ENCODE data around the gene CYS1.
"Not testable (repeated sequence)": the region's sequence is repeated elsewhere in the genome, so short reads cannot be mapped to it uniquely, and the experiment has no call there.

Gene CYS1, protein sequence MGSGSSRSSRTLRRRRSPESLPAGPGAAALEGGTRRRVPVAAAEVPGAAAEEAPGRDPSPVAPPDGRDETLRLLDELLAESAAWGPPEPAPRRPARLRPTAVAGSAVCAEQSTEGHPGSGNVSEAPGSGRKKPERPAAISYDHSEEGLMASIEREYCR

DNA sequence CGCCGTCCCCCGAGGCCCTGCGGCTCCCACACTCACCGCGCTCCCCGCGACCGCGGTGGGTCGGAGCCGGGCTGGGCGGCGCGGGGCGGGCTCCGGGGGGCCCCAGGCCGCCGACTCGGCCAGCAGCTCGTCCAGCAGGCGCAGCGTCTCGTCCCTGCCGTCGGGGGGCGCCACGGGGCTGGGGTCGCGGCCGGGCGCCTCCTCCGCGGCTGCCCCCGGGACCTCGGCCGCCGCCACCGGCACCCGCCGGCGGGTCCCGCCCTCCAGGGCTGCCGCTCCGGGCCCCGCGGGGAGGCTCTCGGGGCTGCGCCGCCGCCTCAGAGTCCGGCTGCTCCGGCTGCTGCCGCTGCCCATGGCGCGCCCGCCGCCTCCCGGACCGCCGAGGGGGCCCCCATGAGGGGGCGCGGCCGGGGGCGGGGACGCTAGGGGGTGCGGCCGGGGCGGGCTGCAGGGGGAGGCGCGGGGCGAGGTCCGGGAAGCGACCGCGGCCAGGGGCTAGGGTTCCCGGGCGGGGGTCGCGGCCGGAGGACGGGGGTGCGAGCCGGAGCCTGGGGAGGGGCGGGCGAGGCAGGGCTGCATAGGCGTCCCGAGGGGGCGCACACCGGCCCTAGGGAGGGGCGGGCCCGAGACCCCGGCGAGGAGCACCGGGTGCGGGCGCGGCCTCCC is at the start of gene CYS1:
Gene CYS1 (minus strand): TSS at position 542 of the 666 bp plus-strand sequence. CDS start 188 bp downstream, at position 354.
- DNase-seq (ENCODE audit: low read depth in 2 of 2) = no peak

DNA sequence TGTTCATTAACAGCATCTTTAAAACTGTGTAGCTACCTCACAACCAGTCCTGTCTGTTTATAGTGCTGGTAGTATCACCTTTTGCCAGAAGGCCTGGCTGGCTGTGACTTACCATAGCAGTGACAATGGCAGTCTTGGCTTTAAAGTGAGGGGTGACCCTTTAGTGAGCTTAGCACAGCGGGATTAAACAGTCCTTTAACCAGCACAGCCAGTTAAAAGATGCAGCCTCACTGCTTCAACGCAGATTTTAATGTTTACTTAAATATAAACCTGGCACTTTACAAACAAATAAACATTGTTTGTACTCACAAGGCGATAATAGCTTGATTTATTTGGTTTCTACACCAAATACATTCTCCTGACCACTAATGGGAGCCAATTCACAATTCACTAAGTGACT is 49.3 kb upstream of the CYS1 start:
- DNase-seq (ENCODE audit: low read depth in 2 of 2) = no peak

DNA sequence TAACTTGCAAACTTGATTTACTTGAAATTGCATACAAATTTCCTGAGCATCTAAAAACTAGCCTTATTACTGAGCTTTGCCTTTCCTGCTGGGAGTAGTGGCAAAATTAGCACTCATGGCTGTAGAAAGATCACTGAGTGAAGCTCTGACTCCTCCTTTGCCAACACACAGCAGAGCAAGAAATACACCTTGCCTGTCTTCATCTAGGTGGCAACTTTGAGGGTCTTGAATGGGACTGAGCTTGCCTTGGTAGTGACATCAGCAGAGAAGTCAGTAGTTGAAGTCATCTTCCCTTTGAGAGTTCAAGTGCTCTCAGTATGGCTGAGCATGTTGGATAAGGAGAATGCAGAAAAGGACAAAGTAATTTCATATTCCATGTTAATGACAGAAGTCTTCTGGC is 48.2 kb upstream of the CYS1 start:
- DNase-seq (ENCODE audit: low read depth in 2 of 2) = no peak

DNA sequence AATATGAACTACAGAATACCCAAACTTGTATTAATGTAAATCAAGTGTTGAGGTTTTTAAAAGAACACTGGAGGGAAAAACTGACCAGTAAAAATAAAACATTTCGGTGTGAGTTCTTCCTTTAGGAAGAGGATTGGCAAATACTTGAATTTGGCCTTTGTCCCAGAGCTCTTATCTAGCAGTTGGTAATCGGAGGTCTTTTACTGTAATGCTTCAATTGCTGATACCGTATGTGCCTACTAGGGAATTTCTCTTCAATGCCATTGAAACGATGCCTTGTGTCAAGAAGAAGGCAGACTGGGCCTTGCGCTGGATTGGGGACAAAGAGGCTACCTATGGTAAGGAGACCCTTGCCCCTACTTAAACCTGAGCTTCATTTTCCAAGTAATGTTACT is 46.4 kb upstream of the CYS1 start:
- DNase-seq (ENCODE audit: low read depth in 2 of 2) = no peak

DNA sequence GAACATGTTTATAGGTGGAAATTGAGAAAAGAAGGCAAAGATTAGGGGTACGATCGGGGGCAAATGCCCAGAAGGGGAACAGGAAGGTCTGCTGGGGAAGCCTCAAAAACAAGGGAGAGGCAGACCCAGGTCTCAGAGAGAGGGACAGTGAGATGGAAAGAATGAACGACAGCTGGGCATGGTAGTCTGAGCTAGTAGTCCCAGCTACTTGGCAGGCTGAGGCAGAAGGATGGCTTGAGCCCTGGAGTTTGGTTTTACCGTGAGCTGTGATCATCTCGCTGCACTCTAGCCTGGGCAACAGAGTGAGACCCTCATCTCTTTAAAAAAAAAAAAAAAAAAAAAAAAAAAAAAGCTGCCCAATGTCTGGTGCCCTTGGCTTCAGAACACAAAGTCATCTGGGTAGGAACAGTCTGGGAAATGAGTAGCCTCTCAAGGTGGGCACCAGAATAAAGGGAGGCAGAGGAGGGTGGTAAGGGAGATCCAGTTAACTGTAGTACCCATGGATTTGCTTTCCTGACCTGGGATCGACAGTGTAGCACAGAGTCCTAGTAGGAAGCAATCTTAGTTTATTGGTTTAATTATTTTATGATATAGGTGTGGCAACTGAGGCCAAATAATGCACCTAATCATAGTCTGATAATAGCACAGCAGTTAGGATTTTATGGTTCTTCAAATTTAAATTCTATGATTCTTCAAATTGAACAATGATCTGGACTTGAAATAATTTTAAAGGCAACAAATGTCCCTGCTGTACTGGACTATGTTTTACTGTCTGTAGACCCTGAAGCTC is 45.8 kb upstream of the CYS1 start:
- DNase-seq (ENCODE audit: low read depth in 2 of 2) = no peak

DNA sequence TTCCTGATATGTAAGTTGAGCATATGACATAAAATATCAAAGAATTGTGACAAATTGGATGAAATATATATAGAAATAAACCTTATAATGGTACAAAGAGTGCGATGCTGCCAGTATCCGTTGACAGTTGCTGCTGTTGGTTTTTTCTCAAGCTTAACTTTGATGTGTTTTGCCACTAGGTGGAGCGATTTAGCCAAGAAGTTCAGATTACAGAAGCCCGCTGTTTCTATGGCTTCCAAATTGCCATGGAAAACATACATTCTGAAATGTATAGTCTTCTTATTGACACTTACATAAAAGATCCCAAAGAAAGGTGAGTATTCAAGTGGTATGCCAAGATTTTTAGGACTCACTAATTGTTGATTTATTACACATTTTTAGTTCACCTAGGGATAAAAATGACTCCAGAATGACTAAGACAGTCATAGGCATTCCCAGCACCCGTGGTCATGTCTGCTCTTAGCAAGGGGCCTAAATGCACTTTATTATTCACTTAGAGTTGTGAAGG is 44.4 kb upstream of the CYS1 start:
- DNase-seq (ENCODE audit: low read depth in 2 of 2) = no peak

DNA sequence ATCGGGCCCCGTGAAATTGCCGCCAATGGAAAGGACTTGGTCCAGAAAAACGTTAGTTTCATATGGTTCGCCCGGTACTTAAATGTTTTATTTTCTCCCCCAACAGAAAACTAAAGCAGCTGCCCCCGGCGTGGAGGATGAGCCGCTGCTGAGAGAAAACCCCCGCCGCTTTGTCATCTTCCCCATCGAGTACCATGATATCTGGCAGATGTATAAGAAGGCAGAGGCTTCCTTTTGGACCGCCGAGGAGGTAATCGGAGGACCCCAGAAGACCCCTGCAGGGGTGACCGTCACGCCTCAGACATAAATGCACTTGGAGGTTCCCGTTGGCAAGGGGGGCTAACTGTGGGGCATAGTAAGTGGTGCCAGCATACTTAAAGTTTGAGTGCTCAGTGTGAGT is 43.1 kb upstream of the CYS1 start:
- no peak for DNase-seq (ENCODE audit: low read depth in 2 of 2)

DNA sequence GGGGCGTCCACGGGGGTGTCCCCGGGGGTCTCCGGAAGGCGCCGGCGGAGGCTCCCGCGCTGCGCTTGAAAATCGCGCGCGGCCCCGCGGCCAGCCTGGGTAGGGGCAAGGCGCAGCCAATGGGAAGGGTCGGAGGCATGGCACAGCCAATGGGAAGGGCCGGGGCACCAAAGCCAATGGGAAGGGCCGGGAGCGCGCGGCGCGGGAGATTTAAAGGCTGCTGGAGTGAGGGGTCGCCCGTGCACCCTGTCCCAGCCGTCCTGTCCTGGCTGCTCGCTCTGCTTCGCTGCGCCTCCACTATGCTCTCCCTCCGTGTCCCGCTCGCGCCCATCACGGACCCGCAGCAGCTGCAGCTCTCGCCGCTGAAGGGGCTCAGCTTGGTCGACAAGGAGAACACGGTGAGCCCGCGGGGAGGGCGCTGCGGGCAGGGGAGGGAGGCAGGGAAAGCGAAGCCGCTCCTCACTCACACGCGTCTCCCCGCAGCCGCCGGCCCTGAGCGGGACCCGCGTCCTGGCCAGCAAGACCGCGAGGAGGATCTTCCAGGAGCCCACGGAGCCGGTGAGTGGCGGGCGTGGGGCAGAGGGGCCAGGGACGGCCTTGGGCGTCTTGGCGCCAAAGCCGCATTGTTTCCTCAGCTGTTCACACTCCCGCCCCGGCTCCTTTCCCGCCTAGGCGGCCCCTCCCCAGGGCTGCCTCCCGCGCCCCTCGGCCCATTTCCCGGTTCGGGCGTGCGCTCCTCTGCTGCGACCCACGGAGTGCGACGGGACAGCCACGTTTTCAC is 42.5 kb upstream of the CYS1 start, which contains the start of gene RRM2:
Gene RRM2 (plus strand): TSS at position 240 of the 781 bp plus-strand sequence. CDS start 60 bp downstream, at position 300.
- peak; percentile 80 to 81 for DNase-seq (ENCODE audit: low read depth in 2 of 2)

DNA sequence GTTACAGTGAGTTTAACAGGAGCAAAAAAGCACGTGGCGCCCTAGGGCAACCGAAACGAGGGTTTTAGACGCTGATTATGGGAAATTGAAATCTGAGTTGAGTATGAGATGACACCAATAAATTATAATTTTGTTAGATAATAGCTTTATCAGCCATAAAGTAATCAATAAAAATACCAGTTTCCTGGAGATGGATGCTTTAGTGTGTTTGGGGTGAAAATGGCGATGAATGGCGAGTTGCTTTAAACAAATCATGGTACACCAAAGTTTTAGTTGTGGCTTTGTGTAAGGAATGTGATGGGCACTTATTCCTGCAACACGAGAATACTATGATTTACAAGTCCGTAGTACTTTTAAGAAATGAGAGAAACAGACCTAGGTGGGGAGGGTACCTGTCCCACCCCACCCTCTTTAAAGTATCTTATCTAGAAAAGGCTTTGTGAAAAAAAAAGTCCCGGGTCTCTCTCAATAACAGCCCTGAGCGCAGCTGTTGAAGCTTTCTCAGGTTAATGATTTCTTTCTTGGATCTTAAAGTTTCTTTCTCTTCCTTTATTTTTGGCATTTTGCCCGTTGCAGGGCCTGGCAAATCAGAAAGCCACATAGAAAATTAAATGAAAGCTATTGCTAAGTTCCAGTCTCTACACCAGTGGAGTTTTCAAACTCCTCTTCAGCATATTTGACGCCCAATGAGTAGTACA is 40.8 kb upstream of the CYS1 start:
- DNase-seq (ENCODE audit: low read depth in 2 of 2) = no peak

DNA sequence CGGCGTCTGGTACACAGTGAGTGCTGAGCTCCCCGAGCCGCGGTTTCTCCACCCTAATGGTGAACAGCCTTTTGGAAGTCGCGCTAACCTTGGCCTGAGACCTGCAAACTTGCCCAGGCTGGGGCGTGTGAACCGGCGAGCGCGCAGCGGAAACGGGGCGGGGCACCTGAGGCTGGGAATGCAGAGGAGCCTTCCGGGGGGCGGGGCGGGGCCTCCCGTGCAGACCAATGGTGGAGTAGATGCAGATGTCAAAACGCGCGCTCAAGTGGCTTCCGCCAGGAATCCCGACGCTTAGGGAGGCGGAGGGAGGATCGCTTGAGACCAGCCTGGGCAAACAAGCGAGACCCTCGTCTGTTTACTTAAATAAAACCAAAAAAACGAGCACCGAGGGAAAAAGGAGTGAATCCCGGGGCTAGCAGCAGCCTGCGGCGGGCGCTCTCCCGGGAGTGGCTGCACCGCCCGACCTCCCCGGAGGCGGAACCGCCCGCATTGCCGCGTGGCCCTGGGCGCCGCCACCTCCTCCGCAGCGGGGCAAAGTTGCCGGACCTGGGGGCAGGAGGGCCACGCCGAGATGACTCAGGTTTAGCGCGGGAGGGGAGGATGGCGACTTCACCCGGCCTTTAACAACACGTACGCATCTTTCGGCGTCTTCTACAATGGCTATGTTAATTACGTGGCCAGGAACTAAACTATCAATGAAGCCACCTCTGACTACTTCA is 40.1 kb upstream of the CYS1 start:
- peak; percentile 85 to 93 for DNase-seq (ENCODE audit: low read depth in 2 of 2)

DNA sequence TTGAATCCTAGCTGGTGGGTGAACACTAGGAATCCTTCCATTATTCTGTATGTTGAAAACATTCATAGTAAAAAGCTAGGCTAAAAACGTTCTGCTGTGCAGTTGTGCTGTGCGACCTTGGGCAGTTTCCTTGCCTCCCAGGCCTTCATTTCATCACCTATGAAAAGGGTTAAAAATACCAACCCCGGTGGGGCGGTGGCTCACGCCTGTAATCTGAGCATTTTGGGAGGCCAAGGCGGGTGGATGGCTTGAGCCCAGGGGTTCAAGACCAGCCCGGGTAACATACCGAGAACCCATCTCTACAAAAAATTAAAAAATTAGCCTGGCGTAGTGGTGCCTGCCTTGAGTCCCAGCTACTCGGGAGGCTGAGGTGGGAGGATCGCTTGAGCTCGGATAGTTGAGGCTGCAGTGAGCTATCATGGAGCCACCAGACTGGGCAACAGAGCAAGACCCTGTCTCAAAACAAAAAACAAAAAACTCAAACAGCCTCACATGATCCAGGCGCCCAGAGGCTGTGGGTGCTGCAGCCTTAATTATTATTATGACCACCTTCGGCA is 39.5 kb upstream of the CYS1 start:
- no peak for DNase-seq (ENCODE audit: low read depth in 2 of 2)

DNA sequence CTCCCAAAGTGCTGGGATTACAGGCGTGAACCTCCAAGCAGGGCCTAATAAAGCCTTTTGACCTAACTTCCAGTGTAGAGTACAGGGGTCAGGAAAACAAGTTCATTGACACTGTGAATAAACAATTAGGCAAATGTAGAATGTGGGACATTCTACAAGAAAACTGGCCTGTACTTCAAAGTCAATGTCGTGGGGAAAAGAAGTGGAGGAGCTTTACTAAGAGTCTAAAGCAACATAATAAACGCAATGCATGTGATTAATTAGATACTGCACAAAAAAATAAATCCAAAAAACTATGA is 38.8 kb upstream of the CYS1 start:
- DNase-seq (ENCODE audit: low read depth in 2 of 2) = no peak

DNA sequence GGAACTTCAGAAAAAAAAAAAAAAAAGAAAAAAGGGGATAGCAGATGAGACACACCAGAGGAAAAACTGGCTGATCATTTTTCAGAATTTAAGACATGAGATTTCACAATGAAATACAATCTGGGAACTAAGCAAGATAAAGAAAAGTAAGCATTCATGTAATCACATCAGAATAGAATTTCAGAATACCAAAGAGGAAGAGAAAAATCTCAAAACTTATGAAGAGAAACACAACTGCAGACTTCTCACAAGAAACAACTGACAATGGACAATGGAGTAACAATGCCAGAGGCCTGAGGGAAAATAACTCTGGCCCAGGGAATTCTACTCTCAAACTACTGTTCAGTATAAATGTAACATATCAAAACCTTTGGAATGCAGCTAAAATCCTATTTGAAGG is 29.1 kb upstream of the CYS1 start:
- no peak for DNase-seq (ENCODE audit: low read depth in 2 of 2)

DNA sequence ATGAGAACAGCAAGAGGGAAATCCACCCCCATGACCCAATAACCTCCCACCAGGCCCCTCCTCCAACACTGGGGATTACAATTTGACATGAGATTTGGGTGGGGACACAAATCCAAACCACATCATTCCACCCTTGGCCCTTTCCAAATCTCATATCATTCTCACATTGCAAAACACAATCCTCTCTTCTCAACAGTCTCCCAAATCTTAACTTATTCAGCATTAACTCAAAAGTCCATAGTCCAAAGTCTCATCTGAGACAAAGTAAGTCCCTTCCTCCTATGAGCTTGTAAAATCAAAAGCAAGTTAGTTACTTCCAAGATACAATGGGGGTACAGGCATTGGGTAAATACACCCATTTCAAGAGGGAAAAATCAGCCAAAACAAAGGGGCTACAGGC is 24.7 kb upstream of the CYS1 start:
- not testable (repeated sequence) for DNase-seq (ENCODE audit: low read depth in 2 of 2)

DNA sequence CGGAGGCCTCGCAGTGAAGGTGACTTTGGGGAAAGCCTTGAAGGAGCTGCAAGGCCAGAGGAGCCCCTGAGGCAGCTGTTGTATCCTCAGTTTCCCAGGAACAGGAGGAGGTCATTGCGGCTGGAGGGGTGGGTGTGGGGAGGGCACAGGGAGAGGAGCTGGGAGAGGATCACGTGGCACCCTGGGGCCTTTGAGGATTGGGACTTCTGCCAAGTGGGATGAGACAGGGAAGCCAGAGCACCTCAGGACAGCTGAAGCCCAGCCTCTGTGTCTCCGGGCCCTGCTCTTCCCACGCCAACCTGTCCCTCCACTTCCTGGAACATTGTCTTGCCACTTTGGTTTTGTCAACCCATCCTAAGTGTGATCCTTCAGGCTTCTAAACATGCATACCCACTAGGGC is 23.0 kb upstream of the CYS1 start:
- DNase-seq (ENCODE audit: low read depth in 2 of 2) = no peak

DNA sequence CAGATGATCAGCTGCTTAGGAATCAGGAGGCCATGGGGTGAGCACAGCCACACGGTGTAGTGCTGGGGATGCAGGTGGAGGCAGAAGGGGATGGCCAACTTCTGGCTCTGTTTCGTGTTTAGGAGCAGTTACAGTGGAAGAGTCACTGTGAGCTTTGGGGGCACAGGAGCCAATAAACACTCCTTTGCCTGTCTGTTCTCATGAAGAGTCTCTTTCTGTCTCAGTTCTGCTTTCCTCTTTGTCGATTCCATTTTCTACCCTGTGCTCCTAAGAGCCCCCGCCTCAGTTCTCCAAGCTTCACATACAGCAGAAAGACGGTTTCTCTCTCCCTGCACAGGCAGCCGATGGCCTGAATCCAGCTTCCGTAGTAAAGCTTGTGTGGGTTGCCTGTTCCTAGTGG is 21.3 kb upstream of the CYS1 start:
- DNase-seq (ENCODE audit: low read depth in 2 of 2) = no peak

DNA sequence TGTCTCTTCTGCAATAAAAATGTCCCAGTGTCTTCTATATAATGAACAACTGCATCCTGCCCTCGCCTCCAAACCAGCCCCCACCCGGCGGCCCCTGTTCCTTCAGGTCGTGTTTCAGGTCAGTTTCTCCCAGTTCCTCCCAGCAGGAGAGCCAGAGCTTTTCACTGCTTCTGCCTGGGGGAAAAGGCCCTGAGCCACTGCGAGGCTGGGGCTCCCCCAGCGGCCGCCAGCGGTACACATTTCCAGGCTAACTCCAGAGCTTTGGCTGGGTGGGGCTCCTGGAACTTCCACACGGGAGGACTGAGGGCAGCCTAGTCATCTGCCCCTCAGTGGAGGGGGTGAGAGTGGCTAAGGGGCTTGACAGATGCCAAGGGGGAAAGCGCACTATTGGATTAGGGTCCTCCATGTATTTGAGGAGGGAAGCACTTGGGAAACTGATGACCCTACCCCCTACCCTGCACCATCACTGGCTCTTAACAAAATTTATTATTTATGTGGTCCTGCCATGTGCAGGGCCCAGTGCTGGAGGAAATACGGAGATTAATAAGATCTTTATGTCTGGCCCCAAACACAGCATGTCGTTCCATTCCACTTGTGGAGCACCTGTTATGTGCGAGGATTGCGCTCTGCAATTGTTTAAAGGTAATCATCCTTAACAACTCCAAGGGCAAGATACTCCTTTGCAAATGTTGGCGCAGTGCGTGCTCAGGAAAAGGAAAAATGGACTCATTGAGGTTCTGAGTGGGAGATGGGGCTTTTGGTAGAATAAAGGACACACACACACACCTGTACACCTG is 17.3 kb upstream of the CYS1 start:
- no peak for DNase-seq (ENCODE audit: low read depth in 2 of 2)

DNA sequence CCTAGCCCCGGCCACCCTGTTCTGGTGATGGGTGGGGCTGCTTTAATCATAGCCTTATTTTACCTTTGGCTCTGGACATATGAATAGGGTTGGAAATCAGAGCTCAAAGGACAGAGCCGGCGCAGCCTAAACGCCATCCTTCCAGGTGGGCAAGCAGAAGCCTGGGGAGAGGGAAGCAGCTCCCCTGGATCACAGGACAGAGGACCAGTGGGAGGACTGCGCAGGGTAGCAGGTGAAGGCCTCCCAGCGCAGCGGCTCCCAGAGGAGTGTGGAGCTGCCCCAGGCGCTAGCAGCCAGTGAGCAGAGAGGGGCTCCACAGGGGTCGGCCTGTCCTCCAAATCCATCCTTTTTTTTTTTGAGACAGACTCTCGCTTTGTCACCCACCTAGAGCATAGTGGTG is 16.4 kb upstream of the CYS1 start:
- no peak for DNase-seq (ENCODE audit: low read depth in 2 of 2)

DNA sequence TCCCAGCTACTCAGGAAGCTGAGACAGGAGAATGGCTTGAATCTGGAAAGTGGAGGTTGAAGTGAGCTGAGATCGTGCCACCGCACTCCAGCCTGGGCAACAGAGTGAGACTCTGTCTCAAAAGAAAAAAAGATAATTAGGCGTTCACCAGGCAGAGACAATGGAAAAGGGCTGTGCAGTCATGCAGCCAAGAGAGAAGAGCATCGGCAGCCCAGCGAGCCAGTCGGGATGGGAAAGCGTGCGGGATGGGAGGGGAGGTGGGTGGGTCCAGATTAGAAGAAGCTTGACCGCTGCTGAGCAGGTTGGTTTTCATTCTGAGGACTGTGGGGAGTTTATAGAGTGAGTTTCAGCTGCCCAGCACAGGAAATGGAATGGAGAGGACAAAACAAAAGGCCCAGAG is 15.0 kb upstream of the CYS1 start:
- no peak for DNase-seq (ENCODE audit: low read depth in 2 of 2)
